Endothelial cell (in vitro differentiated cells): ENCODE measurements around the gene BAZ2B. TPM values are rescaled to one million over a fixed set of nuclear protein-coding genes. Genes with fewer than 3 reads are reported as not detected.
A peak's percentile ranks its signal among the peaks of the same experiment; 100 is the strongest.

ENCODE experiments used
- DNase-seq: peaks from one replicate; pipeline ENCODE4 v3.0.0; 2021; ENCODE audit warnings: low spot score
- H3K27ac Mint-ChIP-seq: one replicate; pipeline ENCODE4 v1.8.0; 2021; ENCODE audit warnings: mixed read lengths, inconsistent platforms; ENCODE audit not compliant: unreplicated experiment
- H3K27me3 Mint-ChIP-seq: one replicate; pipeline ENCODE4 v1.8.0; 2021; ENCODE audit warnings: mild to moderate bottlenecking, moderate library complexity, mixed read lengths, inconsistent platforms; ENCODE audit not compliant: unreplicated experiment
- H3K36me3 Mint-ChIP-seq: one replicate; pipeline ENCODE4 v1.8.0; 2021; ENCODE audit warnings: mild to moderate bottlenecking, low read depth, mixed read lengths, inconsistent platforms; ENCODE audit not compliant: unreplicated experiment
- H3K4me1 Mint-ChIP-seq: one replicate; pipeline ENCODE4 v1.8.0; 2021; ENCODE audit warnings: mild to moderate bottlenecking, mixed read lengths, inconsistent platforms; ENCODE audit not compliant: unreplicated experiment
- H3K4me3 Mint-ChIP-seq: one replicate; pipeline ENCODE4 v1.8.0; 2021; ENCODE audit warnings: mild to moderate bottlenecking, mixed read lengths, inconsistent platforms; ENCODE audit not compliant: unreplicated experiment
- H3K9me3 Mint-ChIP-seq: one replicate; pipeline ENCODE4 v1.8.0; 2021; ENCODE audit warnings: mixed read lengths, inconsistent platforms; ENCODE audit not compliant: unreplicated experiment
- CTCF ChIP-seq: fragments of 200-600 bp; sonication (generic); IDR thresholded peaks from one replicate; pipeline ENCODE4 v1.5.0; 2021; ENCODE audit warnings: antibody characterized with exemption; ENCODE audit not compliant: unreplicated experiment
- total RNA-seq: library from RNA; stranded (reverse); fragmentation: NEBNext Ultra II Directional; extraction: Animal tissue kit (Norgen Biotek cat#: 25700); gene quantifications from one replicate; pipeline ENCODE4 v1.2.1, GENCODE V29; 2021; ENCODE audit not compliant: unreplicated experiment

BAZ2B gene
- total RNA-seq, 1 donor from 2014 or later, result 100 TPM

GRCh38 chr2:159531475-159531874, 84.9 kb downstream of the BAZ2B start:
- no peaks in the 10 kb centered on the region for H3K9me3 Mint-ChIP-seq

GRCh38 chr2:159526433-159526832, 89.9 kb downstream of the BAZ2B start:
- no peak overlapping the region for H3K27ac Mint-ChIP-seq
- H3K27me3 Mint-ChIP-seq, result peaks cover 2% of the 10 kb centered on the region
- peaks cover 5% of the 10 kb centered on the region for H3K36me3 Mint-ChIP-seq
- H3K4me1 Mint-ChIP-seq, result peaks cover 2% of the 10 kb centered on the region
- no peaks in the 10 kb centered on the region for H3K9me3 Mint-ChIP-seq
- DNase-seq, result no peak
- no peak for TF ChIP-seq CTCF
- H3K4me3 Mint-ChIP-seq, result no peak overlapping the region

More at GRCh38 chr2:159531475-159531874, 84.9 kb downstream of the BAZ2B start:
- Mint-ChIP-seq H3K27ac (no peak overlapping the region), H3K4me3 (no peak overlapping the region), H3K4me1 (peaks cover 5% of the 10 kb centered on the region), H3K27me3 (no peaks in the 10 kb centered on the region), H3K36me3 (peaks cover 5% of the 10 kb centered on the region)
- DNase-seq, result no peak
- no peak for TF ChIP-seq CTCF

GRCh38 chr2:159525012-159525411, 91.3 kb downstream of the BAZ2B start:
- Mint-ChIP-seq H3K27me3 (peaks cover 2% of the 10 kb centered on the region), H3K4me1 (peaks cover 2% of the 10 kb centered on the region), H3K9me3 (no peaks in the 10 kb centered on the region), H3K27ac (no peak overlapping the region), H3K4me3 (no peak overlapping the region), H3K36me3 (peaks cover 5% of the 10 kb centered on the region)
- no peak for TF ChIP-seq CTCF
- DNase-seq, result no peak

- no peaks in the 10 kb centered on the region for H3K9me3 Mint-ChIP-seq
- H3K27ac Mint-ChIP-seq, result no peak overlapping the region
- H3K4me1 Mint-ChIP-seq, result peaks cover 9% of the 10 kb centered on the region
- TF ChIP-seq CTCF, result no peak
- no peak for DNase-seq
- H3K4me3 Mint-ChIP-seq, result no peak overlapping the region
- H3K27me3 Mint-ChIP-seq, result peaks cover 2% of the 10 kb centered on the region
- no peaks in the 10 kb centered on the region for H3K36me3 Mint-ChIP-seq
These were observed 95.1 kb downstream of the BAZ2B start for GRCh38 chr2:159521272-159521671.

- DNase-seq, result no peak
- TF ChIP-seq CTCF, result no peak
These were observed 97.9 kb downstream of the BAZ2B start for GRCh38 chr2:159518321-159519005.

More at GRCh38 chr2:159518321-159519005, 97.9 kb downstream of the BAZ2B start:
- H3K27ac Mint-ChIP-seq, result peak overlapping the region; percentile 80
- H3K4me3 Mint-ChIP-seq, result no peak overlapping the region
- no peaks in the 10 kb centered on the region for H3K9me3 Mint-ChIP-seq
- no peaks in the 10 kb centered on the region for H3K36me3 Mint-ChIP-seq
- peaks cover 3% of the 10 kb centered on the region for H3K27me3 Mint-ChIP-seq
- peaks cover 20% of the 10 kb centered on the region for H3K4me1 Mint-ChIP-seq
